DOHH2 (cell line): ENCODE measurements around the gene C1orf122.

Source experiments
- H3F3A ChIP-seq: fragments of 200-600 bp; sonication (generic), shearing (Covaris generic); 2 replicates; pipeline ENCODE4 v1.6.0; 2016; ENCODE audit warnings: antibody characterized with exemption, mild to moderate bottlenecking; ENCODE audit not compliant: control insufficient read depth, insufficient read depth
- H3K27ac ChIP-seq: fragments of 200-600 bp; sonication (generic); 2 replicates; pipeline ENCODE4 v1.5.1; 2014; ENCODE audit warnings: low read depth, mild to moderate bottlenecking, low read length, moderate library complexity
- H3K27me3 ChIP-seq: fragments of 200-600 bp; sonication (generic); 2 replicates; pipeline ENCODE4 v1.6.1; 2014; ENCODE audit warnings: mild to moderate bottlenecking, low read length, mixed read lengths; ENCODE audit not compliant: control insufficient read depth
- H3K36me3 ChIP-seq: fragments of 200-600 bp; sonication (generic); 2 replicates; pipeline ENCODE4 v1.6.1; 2014; ENCODE audit warnings: mild to moderate bottlenecking, low read length, moderate library complexity, mixed read lengths; ENCODE audit not compliant: control insufficient read depth
- H3K4me1 ChIP-seq: fragments of 200-600 bp; sonication (generic); 2 replicates; pipeline ENCODE4 v1.6.1; 2014; ENCODE audit warnings: mild to moderate bottlenecking, low read length, mixed read lengths; ENCODE audit not compliant: control insufficient read depth
- H3K4me2 ChIP-seq: fragments of 200-600 bp; sonication (generic); 2 replicates; pipeline ENCODE4 v1.6.0; 2014; ENCODE audit warnings: mild to moderate bottlenecking, low read length, moderate library complexity
- H3K4me3 ChIP-seq: fragments of 200-600 bp; sonication (generic); 2 replicates; pipeline ENCODE4 v1.5.1; 2014; ENCODE audit warnings: mild to moderate bottlenecking, low read length, mixed read lengths
- H3K79me2 ChIP-seq: fragments of 200-600 bp; sonication (generic); 2 replicates; pipeline ENCODE4 v1.6.1; 2014; ENCODE audit warnings: mild to moderate bottlenecking, low read length, mixed read lengths; ENCODE audit not compliant: control insufficient read depth
- H3K9me2 ChIP-seq: fragments of 200-600 bp; sonication (generic); replicated peaks from 2 replicates; pipeline ENCODE4 v1.6.1; 2014; ENCODE audit warnings: mild to moderate bottlenecking, low read length, mixed read lengths; ENCODE audit not compliant: control insufficient read depth
- H3K9me3 ChIP-seq: fragments of 200-600 bp; sonication (generic); 2 replicates; pipeline ENCODE4 v1.6.1; 2014; ENCODE audit warnings: antibody characterized with exemption, low read length, mixed read lengths; ENCODE audit not compliant: control insufficient read depth, insufficient read depth
- H4K20me1 ChIP-seq: fragments of 200-600 bp; sonication (generic); 2 replicates; pipeline ENCODE4 v1.6.0; 2014; ENCODE audit warnings: low read depth, mild to moderate bottlenecking, antibody characterized with exemption, low read length, moderate library complexity; ENCODE audit not compliant: control insufficient read depth, insufficient read depth
- EZH2phosphoT487 ChIP-seq: fragments of 200-600 bp; sonication (generic); IDR thresholded peaks from 2 replicates; pipeline ENCODE4 v1.6.1; 2017; ENCODE audit warnings: borderline replicate concordance, mild to moderate bottlenecking, antibody characterized with exemption, low read length, moderate library complexity, mixed read lengths
- TF ChIP-seq, protein P1 (sequence below): fragments of 200-600 bp; sonication (generic); IDR thresholded peaks from one replicate; pipeline ENCODE4 v1.5.1; 2014; ENCODE audit warnings: antibody characterized with exemption, mild to moderate bottlenecking, low read depth, low read length; ENCODE audit not compliant: poor library complexity, severe bottlenecking

Gene C1orf122

DNA sequence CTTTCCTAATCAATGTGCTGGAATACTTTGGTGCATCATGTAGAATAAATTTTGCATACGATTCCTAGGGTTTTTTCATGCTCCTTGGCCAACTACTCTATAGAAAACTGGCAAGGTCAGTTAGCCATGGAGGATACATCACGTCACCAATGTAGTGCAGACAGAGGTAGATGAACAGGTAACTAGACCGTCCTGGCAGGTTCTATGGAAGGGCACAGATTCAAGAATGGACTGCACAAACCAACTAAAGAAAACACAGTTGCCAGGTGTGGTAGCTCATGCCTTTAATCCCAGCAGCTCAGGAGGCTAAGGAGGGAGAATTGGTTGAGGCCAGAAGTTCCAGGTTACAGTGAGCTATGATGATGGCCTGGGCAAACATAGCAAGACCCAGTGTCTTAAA is 41.9 kb downstream of the C1orf122 start:
- Histone ChIP-seq H3K27ac (no peak overlapping the region), H3K4me3 (no peak overlapping the region), H3K9me2 (no peaks in the 10 kb centered on the region), H3K9me3 (no peaks in the 10 kb centered on the region), H4K20me1 (no peaks in the 10 kb centered on the region; the same call in 1 of the 2 replicates), H3K4me2 (no peak overlapping the region), H3K27me3 (no peaks in the 10 kb centered on the region), H3K36me3 (peaks cover 56% of the 10 kb centered on the region), H3K79me2 (peaks cover 96% of the 10 kb centered on the region), H3K4me1 (peaks cover 25% of the 10 kb centered on the region), H3F3A (peaks cover 8% of the 10 kb centered on the region)
- no peak for TF ChIP-seq EZH2phosphoT487
- TF ChIP-seq, protein P1, sequence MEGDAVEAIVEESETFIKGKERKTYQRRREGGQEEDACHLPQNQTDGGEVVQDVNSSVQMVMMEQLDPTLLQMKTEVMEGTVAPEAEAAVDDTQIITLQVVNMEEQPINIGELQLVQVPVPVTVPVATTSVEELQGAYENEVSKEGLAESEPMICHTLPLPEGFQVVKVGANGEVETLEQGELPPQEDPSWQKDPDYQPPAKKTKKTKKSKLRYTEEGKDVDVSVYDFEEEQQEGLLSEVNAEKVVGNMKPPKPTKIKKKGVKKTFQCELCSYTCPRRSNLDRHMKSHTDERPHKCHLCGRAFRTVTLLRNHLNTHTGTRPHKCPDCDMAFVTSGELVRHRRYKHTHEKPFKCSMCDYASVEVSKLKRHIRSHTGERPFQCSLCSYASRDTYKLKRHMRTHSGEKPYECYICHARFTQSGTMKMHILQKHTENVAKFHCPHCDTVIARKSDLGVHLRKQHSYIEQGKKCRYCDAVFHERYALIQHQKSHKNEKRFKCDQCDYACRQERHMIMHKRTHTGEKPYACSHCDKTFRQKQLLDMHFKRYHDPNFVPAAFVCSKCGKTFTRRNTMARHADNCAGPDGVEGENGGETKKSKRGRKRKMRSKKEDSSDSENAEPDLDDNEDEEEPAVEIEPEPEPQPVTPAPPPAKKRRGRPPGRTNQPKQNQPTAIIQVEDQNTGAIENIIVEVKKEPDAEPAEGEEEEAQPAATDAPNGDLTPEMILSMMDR = no peak

DNA sequence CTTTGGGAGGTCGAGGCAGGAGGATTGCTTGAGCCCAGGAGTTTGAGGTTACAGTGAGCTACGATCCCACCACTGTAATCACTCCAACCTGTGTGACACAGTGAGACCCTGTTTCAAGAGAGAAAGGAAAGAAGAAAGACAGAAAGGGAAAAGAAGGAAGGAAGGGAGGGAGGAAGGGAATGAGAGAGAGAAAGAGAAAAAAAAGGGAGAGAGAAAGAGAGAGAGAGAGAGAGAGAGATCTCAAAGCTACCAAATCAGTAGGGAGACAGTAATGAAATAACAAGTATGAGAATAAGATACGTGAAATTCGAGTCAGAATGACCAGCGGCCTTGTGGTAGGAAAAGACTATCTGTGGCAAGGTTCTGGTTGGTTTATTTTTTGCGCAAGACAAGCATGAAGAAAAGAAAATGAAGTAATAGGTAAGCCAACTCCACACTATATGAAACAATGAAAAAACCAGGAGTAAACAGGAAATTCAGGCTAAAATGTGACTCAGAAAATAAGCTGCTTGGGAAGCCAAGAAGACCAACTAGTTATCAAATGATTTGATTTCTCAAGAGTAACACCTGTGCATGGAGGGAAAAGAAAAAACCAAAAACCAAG is 42.9 kb downstream of the C1orf122 start:
- Histone ChIP-seq H3K27me3 (no peaks in the 10 kb centered on the region), H3F3A (peaks cover 8% of the 10 kb centered on the region), H3K79me2 (peaks cover 97% of the 10 kb centered on the region), H3K27ac (no peak overlapping the region), H3K4me2 (no peak overlapping the region), H3K9me2 (no peaks in the 10 kb centered on the region), H3K9me3 (no peaks in the 10 kb centered on the region), H3K4me1 (peaks cover 25% of the 10 kb centered on the region), H3K36me3 (peaks cover 60% of the 10 kb centered on the region), H3K4me3 (no peak overlapping the region), H4K20me1 (no peaks in the 10 kb centered on the region)
- TF ChIP-seq, protein P1 = no peak
- no peak for TF ChIP-seq EZH2phosphoT487

DNA sequence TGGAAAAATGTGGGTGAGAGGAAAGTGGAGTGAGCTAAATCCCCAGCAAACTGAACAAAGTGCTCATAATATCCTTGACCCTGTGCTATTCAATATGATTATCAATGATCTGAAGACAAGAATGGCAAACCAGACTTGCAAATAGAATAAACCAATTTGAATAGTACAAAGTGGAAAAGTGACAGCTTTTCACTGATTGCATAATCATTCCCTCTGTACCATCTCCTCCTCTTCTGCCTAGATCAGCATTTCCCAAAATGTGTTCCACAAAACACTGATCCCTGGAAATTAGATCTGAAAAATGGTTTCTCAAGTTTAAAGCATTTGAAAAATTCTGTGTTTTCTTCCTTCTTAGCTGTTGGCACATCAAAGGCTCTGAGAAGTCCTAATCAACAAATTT is 43.7 kb downstream of the C1orf122 start:
- no peak overlapping the region for H3K27ac ChIP-seq
- H3K79me2 ChIP-seq = peaks cover 97% of the 10 kb centered on the region
- no peaks in the 10 kb centered on the region for H4K20me1 ChIP-seq
- H3F3A ChIP-seq = peaks cover 8% of the 10 kb centered on the region
- no peaks in the 10 kb centered on the region for H3K27me3 ChIP-seq
- H3K9me2 ChIP-seq = no peaks in the 10 kb centered on the region
- H3K4me1 ChIP-seq = peaks cover 25% of the 10 kb centered on the region
- H3K4me2 ChIP-seq = peak overlapping the region; percentile 32; the same call in 1 of the 2 replicates
- TF ChIP-seq, protein P1 = no peak
- TF ChIP-seq EZH2phosphoT487 = no peak
- H3K36me3 ChIP-seq = peaks cover 63% of the 10 kb centered on the region
- H3K4me3 ChIP-seq = no peak overlapping the region
- H3K9me3 ChIP-seq = no peaks in the 10 kb centered on the region
